NCI-H146 (cell line): ENCODE data around the gene C6orf120.

Source experiments
- DNase-seq: peaks from one replicate; lab custom pipeline; 2025; lab: John Stamatoyannopoulos, UW

The C6orf120 gene

DNA sequence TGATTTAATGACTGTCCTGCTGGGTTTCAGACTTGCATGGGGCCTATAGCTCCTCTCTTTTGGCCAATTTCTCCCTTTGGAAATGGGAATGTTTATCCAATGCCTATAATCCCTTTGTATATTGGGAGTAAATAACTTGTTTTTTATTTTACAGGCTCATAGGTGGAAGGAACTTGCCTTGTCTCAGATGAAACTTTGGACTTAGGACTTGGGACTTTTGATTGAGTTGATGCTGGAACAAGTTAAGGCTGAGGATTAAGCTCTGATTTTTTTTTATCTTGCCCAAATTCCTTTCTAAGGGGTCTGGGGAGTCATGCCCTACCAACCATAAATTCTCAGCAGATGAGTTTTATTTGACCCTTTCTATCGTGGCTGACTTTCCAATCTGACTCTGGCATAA lies 23.6 kb upstream of the C6orf120 start:
- no peak for DNase-seq

DNA sequence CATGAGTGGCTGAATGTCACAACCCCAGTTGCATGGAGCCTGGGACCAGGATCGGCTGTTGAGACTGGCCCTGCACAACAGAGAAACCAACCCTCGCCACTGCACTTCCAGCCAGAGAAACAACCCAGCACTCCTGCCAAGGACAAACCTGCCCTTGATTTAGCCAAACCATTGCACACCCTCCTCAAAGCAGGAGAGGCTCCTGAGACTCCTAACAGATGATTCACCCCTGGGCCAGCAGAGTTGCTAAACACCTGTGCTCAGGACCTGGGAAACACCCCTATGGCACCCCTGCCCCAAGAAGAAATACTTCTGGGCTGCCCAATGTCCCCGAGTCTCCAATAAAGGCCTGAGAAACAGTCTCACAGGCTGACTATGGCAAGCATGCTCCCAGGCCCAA lies 17.9 kb upstream of the C6orf120 start:
- DNase-seq, result no peak

GRCh38 chr6:169685860-169686259 lies 16.1 kb upstream of the C6orf120 start:
- no peak for DNase-seq

DNA sequence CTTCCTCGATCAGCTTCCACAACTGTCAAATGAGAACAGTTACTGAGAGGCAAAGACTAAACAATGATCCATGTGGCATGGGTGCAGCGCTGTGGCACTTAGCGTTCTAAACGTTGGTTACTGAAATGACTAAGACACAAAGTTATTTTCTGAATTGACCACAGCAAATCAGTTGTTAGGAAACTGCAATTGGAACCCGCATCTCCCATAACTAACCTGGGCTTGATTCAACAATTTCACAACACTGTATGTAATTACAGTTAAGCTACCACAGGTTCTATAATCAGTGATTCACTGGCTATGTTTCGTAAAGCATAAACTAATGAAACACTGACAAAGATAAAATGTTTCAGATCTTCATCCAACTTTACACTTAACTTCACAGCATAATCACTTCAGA lies 12.6 kb upstream of the C6orf120 start:
- no peak for DNase-seq

DNA sequence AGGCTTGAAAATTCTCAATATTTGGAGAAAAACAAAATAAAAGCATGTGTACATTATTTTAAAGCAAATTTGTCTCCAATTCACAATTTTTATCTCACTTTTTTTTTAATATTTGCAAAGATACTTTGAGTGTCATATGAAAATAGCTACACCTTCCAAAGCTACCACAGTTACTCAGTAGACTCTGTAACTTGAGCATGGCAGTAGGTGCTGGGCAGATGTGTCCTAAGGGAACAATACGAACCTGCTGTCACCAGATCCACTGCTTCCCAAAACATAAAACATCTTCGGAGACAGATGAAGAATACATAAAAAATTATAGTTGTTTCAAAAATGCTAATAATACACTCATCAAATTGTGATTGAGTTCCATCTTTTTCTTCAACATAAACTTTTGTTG lies 10.7 kb upstream of the C6orf120 start:
- no peak for DNase-seq

- no peak for DNase-seq
These were observed 9.4 kb upstream of the C6orf120 start for GRCh38 chr6:169692516-169692915.

DNA sequence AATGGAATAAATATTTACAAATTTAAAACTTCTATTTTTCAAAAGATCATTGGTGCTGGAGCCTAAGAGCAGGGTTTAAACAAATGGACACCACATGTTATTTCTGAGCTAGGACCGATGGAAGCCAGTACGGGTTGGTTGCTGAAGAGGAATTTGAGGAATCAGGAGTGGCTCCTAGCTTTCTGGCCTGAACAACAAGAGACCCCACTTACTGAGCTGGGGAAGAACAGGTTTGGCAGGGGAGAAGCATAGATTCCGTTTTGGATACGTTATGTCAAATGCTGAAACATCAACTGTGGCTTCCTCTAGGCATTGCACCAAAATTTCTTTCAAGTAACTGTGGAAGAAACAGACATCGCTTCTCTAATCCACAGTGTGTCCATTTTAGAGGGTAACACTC lies 6.8 kb upstream of the C6orf120 start:
- DNase-seq, result no peak

DNA sequence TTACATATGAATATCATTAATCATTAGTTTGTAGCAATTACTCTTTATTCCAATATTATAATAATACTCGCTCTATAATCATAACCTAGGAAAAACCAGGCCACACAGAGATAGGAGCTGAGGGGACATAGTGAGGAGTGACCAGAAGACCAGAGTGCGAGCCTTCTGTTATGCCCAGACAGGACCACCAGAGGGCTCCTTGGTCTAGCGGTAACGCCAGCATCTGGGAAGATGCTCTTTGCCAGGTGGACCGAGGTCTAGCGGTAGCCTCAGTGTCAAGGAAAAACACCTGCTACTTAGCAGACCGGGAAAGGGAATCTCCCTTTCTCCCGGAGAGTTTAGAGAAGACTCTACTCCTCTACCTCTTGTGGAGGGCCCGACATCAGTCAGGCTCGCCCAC lies 4.8 kb upstream of the C6orf120 start:
- peak; percentile 3 for DNase-seq

- DNase-seq, result no peak
These were observed 1.6 kb upstream of the C6orf120 start for GRCh38 chr6:169700296-169700695.

DNA sequence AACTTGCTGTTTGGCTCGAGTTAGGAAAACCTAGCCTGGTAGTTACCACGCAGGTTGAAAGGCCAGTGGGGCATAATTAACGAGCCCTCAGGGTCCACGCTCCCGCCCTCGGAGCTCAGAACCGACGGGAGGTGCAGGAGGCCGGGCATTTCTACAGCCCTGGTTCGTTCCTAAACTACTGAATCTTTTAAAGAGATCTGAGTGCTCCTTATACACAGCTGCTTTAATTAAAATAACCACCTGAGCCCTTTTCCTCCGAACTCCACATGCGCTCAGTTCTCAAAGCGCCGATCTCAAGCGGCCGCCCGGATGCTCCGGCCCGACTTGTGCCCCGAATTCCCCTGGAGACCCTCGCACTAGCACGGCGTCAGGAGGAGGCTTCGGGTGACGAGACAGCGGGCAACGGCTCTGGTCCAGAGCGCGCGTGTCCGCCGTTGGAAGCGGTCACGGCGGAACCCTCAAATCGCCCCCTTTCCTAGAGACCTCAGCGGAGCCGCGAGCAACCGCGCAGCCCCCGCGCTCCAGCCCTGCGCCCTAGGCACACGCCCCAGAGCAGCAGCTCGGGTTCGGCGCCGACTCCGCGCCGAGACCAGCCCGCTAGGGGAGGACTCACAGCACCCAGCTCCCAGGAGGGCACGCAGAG lies 494 bp upstream of the C6orf120 start:
- peak; percentile 65 for DNase-seq

DNA sequence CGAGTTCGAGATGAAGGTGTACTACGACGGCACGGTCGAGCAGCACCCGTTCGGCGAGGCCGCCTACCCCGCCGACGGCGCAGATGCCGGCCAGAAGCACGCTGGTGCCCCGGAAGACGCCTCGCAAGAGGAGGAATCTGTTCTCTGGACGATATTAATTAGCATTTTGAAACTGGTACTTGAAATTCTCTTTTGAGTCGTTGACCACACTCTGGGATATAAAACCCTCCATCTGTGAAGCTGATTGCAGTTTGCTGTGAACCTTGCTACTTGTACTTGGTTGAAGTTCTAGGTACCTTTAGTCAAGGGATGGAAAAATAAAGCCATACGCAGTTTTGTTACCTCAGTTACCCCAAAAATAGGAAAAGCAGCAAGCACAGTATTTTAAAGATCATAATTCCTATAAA lies 917 bp downstream of the C6orf120 start:
- DNase-seq, result no peak

GRCh38 chr6:169707772-169708171 lies 5.8 kb downstream of the C6orf120 start:
- DNase-seq, result no peak

- DNase-seq, result no peak
These were observed 7.4 kb downstream of the C6orf120 start for GRCh38 chr6:169709293-169709692.

GRCh38 chr6:169710009-169710408 lies 8.1 kb downstream of the C6orf120 start:
- no peak for DNase-seq

- no peak for DNase-seq
These were observed 12.3 kb downstream of the C6orf120 start for GRCh38 chr6:169714178-169714577.

DNA sequence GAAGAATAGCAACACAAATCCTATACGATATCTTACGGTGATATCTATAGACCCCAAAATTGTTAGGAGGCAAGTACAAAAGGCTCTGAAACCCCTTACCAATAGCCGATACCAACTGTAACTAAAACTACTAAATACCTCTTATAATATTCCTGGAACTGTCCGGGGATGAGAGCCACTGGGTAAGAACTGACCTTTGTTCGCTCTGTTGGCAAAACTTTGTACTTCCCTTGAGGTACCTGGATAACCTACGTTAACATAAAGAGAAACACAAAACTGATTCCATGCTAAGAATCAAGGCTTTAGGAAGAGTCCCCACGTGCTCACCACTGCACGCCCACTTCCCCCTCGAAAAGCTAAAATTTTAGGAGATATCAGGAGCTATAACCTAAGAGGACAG lies 12.7 kb downstream of the C6orf120 start:
- DNase-seq, result no peak

GRCh38 chr6:169719117-169719516 lies 17.2 kb downstream of the C6orf120 start:
- DNase-seq, result no peak

- no peak for DNase-seq
These were observed 18.4 kb downstream of the C6orf120 start for GRCh38 chr6:169720207-169720855.

DNA sequence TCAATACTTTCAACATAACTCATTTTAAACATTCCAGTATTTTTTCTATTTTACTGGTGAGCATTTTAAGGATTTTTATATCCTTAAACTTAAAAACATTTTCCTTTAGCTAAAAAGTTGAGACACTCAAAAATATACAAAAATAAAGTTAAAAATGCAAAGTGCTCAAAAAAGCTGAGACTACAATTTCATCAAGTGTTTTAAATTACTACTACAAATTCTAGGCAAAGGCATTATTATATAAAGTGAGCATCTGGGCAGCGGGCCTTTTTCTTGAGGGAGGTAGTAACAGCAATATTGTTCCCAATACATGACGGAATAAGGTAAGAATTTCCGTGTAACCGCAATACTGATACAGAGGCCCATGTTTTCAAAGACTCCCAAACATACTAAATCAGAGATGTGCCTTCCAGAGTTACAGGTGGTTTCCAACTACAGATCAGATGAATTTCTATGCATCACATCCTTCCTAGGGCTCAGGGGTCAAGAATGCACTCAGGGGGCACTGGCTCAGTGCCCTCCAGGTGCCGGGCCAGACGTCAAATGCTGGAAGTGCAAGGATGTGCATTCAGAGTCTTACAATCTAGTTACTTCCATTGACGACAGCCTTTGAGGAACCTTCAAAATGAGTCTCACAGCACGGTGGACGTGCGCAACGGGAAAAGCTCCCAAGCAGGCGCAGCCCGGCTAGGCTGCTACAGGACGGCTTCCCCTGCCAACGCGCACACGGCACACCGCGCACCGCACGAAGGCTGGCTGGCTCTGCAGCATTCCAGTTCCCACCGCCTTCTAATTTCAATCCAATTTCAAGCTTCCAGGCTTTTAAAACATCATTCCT lies 20.7 kb downstream of the C6orf120 start:
- DNase-seq, result peak; percentile 47

DNA sequence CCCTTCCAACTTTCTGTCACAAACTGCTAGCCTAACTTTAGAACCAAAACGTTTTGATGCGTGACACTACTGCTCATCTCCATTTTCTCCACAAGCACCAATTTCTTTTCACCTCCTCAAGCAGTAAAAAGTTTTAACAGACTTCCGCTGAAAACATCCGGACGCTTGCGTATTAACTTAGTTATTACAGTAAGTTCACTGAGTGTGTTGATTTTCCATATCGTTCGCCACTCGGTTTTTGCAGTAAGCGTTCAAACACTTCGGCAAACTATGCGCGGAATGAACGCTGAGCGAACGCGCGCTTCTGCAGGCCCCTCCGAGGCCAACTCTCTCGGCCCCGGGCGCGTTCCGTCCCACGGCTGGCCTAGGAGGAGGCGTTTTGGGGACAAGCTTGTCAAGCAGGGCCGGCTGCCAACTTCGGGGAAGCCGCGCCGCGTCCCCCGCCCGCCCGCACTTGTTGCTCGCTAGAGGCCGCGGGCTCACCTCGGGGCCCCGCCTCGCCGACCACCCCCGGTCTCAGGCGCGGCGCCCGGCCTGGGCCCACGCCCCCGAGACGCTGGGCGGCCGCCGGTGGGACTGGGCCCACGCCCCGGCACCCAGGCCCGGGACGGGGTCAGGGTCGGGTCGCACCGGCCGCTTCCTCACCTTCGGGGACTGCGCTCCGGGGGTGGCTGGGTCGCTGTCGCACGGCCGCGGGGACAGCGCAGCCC lies 21.4 kb downstream of the C6orf120 start:
- DNase-seq, result peak; percentile 67

DNA sequence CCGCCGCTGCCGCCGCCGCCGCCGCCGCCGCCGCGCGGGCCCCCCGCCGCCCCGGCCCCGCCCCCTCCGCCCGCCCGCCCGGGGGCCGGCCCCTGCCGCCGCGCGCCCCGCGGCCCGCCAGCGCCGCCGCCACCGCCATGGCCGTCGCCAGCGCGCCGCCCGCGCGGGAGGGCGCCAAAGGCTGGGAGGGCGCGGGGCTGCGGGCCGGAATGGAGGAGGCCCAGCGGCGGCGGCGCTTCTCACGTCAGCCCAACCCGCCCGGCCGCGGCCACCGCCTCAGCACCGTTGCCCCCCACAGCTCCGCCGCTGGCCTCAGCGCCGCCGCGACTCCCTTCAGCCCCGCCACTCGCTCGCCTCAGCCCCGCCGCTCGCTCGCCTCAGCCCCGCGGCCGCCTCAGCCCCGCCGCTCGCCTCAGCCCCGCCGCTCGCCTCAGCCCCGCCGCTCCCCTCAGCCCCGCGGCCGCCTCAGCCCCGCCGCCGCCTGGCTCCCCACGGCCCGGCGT lies 22.1 kb downstream of the C6orf120 start:
- DNase-seq, result peak; percentile 76

DNA sequence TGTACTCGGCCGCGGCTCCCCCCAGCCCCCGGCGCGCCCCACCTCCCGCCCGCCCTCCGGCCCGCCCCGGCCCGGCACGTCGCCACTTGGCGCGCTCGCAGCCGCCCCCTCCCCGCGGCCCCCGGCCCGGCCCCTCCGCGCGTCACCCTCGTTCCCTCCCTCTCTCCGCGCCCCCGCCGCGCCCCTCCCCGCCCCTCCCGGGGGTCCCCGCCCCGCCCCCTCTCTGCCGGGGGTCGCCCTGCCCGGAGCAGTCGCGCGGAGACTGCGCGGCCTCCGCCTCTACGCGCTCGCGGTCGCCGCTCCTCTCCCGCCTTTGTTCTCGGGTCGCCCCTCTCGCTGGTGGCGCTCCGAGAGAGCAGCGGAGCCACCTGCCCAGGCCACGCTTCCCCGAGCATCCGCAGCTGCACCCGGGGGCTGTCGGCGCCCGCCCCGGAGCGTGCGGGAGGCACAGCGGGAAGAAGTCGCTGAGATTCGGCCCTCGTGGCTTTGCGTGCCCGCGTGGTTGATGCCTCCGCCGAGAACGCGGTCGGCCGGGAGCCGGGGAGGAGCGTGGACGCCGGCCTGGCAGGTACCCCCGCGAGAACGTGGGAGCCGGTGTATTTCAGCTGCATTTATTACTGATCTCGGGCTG lies 22.7 kb downstream of the C6orf120 start, which contains the start of gene PHF10:
PHF10 (minus strand) TSS at position 7 of the 631 bp plus-strand sequence. CDS start 569 bp downstream, outside the sequence.
- peak; percentile 94 for DNase-seq
